Measurements from ENCODE around the gene METAP1D.
"Not testable (repeated sequence)": the region's sequence is repeated elsewhere in the genome, so short reads cannot be mapped to it uniquely, and the experiment has no call there.

Gene METAP1D

GRCh38 chr2:172107690-172108586, 108.2 kb downstream of the METAP1D start:
- DNase-seq (ENCODE audit: low read depth, low spot score): no peak
- no peak overlapping the region for H3K4me3 ChIP-seq (ENCODE audit: low read depth, low read length)
- in situ Hi-C loops (cut with HindIII; ENCODE audit: low sequenced_read_pairs): no loop called here
- TF ChIP-seq, protein P1, sequence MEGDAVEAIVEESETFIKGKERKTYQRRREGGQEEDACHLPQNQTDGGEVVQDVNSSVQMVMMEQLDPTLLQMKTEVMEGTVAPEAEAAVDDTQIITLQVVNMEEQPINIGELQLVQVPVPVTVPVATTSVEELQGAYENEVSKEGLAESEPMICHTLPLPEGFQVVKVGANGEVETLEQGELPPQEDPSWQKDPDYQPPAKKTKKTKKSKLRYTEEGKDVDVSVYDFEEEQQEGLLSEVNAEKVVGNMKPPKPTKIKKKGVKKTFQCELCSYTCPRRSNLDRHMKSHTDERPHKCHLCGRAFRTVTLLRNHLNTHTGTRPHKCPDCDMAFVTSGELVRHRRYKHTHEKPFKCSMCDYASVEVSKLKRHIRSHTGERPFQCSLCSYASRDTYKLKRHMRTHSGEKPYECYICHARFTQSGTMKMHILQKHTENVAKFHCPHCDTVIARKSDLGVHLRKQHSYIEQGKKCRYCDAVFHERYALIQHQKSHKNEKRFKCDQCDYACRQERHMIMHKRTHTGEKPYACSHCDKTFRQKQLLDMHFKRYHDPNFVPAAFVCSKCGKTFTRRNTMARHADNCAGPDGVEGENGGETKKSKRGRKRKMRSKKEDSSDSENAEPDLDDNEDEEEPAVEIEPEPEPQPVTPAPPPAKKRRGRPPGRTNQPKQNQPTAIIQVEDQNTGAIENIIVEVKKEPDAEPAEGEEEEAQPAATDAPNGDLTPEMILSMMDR (IDR thresholded peaks at IDR 0.05; ENCODE audit: low read depth, low read length): no peak

DNA sequence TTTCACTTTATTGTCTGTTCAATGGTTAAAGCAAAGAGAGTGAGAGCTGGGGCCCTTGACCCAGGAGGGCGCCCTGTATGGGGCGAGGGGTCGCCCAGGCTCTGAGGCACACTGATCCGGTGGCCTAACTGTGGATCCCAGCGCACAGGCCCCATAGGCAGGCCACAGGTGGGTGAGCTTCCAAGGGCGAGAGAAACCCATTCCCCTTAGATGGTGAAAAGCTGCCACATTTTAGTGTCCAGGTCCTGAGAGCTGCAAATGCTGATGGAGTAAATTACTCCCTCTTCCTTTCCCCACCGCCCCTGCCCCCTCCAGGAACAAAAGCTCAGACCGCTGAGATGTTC, 108.8 kb downstream of the METAP1D start:
- no peak overlapping the region for H3K4me3 ChIP-seq (ENCODE audit: low read depth, low read length)
- TF ChIP-seq, protein P1 (IDR thresholded peaks at IDR 0.05; ENCODE audit: low read depth, low read length): no peak
- in situ Hi-C loops (cut with HindIII; ENCODE audit: low sequenced_read_pairs): no loop called here
- no peak for DNase-seq (ENCODE audit: low read depth, low spot score)

- H3K4me3 ChIP-seq (ENCODE audit: low read depth, low read length): no peak overlapping the region
- in situ Hi-C loops (cut with HindIII; ENCODE audit: low sequenced_read_pairs): no loop called here
- TF ChIP-seq, protein P1 (IDR thresholded peaks at IDR 0.05; ENCODE audit: low read depth, low read length): no peak
- DNase-seq (ENCODE audit: low read depth, low spot score): no peak
These were observed 109.7 kb downstream of the METAP1D start for GRCh38 chr2:172109256-172109987.

- TF ChIP-seq, protein P1 (IDR thresholded peaks at IDR 0.05; ENCODE audit: low read depth, low read length): no peak
- in situ Hi-C loops (cut with HindIII; ENCODE audit: low sequenced_read_pairs): no loop called here
- DNase-seq (ENCODE audit: low read depth, low spot score): no peak
- no peak overlapping the region for H3K4me3 ChIP-seq (ENCODE audit: low read depth, low read length)
These were observed 110.4 kb downstream of the METAP1D start for GRCh38 chr2:172109988-172110811.

DNA sequence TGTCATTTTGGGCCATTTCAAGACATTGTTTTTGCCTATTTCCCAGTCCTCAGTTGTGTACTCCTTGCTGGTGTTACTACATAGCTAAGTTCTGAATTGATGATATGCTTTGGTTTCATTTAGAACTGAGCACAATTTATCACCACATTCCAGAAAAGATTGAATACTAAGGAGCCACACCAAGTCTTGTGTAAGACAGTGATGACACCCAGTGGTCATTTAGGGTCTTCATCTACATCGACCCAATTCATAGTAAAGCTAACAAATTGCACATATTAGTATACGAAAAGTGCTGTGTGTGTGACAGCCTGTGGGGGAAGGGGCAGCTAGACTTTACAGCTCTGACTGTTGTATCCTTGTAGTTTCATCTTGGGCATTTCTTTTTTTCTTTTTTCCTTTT, 113.9 kb downstream of the METAP1D start:
- TF ChIP-seq, protein P1 (IDR thresholded peaks at IDR 0.05; ENCODE audit: low read depth, low read length): peak; percentile 35
- DNase-seq (ENCODE audit: low read depth, low spot score): peak; percentile 42
- in situ Hi-C loops (cut with HindIII; ENCODE audit: low sequenced_read_pairs): no loop called here
- no peak overlapping the region for H3K4me3 ChIP-seq (ENCODE audit: low read depth, low read length)

DNA sequence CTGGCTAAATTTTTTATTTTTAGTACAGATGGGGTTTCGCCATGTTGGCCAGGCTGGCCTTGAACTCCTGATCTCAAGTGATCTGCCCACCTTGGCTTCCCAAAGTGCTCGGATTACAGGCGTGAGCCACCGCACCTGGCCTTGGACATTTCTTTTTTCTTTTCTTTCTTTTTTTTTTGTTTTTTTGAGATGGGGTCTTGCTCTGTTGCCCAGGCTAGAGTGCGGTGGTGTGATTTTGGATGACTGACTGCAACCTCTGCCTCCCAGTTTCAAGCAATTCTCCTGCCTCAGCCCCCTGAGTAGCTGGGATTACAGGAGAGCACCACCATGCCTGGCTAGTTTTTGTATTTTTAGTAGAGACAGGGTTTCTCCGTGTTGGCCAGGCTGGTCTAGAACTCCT, 114.4 kb downstream of the METAP1D start:
- in situ Hi-C loops (cut with HindIII; ENCODE audit: low sequenced_read_pairs); H3K4me3 ChIP-seq (ENCODE audit: low read depth, low read length); DNase-seq (ENCODE audit: low read depth, low spot score): not testable (repeated sequence)

All from astrocyte of the spinal cord (primary cell).